ENCODE results near the gene TFB1M.

The TFB1M gene

DNA sequence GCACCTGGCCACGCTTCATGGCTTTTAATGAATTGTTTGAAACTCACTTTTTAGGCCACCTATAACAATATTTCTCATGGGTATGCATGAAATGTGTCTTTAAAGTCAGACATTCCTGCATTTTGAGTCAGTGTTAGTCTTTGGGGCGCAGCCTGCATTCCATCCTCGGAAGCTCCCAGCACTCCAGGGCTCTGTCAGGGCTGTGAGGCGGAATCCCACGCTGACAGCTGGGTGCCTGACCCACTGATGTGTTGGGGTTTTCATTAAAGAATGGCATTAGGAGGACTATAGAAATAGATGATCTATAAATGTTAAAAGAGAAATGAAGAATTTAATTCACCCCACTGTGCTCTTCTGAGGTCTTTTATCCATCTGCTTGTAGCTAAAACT lies 66.7 kb downstream of the TFB1M start:
- peaks cover 11 to 44% (median 19%) of the 10 kb centered on the region in 11 experiments for H3K36me3 ChIP-seq
- H3K4me2 ChIP-seq: no peak overlapping the region

DNA sequence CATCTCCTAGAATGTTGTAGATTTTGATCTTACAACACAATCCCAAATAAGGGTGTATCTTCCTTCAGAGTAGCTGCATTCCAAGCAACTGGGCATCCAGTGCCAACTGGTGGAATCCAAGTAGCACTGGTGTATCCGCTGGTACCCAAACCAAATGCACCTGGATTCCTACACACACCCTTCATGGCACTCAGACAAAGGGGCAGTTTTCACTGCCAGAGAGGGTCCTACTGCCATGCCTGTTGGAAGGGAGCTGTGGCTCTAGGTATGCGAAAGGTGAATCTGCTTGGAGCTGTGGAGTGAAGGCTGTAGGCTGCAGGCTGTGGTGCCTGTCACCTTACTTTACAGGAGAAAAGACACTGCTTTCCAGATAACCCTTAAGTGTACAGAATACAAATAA lies 67.5 kb downstream of the TFB1M start:
- Histone ChIP-seq H3K9me3 (replicated peaks in 1 of 11) (no peaks in the 10 kb centered on the region), H3K27me3 (no peaks in the 10 kb centered on the region), H3K4me1 (no peaks in the 10 kb centered on the region), H3K27ac (no peak overlapping the region), H3K4me2 (no peak overlapping the region), H4K20me1 (no peaks in the 10 kb centered on the region; a peak in 1 of 22 replicates), H3K9ac (no peak overlapping the region), H3K4me3 (no peak overlapping the region), H3K36me3 (peaks cover 4 to 36% (median 13%) of the 10 kb centered on the region in 11 experiments; a peak in 16 of 22 replicates)
- TF ChIP-seq Cebpa-rat (IDR thresholded peaks at IDR 0.05): no peak

More for the DNA sequence above, 66.7 kb downstream of the TFB1M start:
- no peaks in the 10 kb centered on the region for H3K4me1 ChIP-seq
- no peak overlapping the region for H3K27ac ChIP-seq
- no peaks in the 10 kb centered on the region for H3K27me3 ChIP-seq
- no peak overlapping the region for H3K4me3 ChIP-seq
- no peaks in the 10 kb centered on the region; a peak in 1 of 22 replicates for H4K20me1 ChIP-seq
- TF ChIP-seq Cebpa-rat (IDR thresholded peaks at IDR 0.05): no peak
- no peak overlapping the region for H3K9ac ChIP-seq
- no peaks in the 10 kb centered on the region for H3K9me3 ChIP-seq (replicated peaks in 1 of 11)

- H3K4me3 ChIP-seq: no peak overlapping the region
- no peaks in the 10 kb centered on the region for H3K4me1 ChIP-seq
- H3K27me3 ChIP-seq: no peaks in the 10 kb centered on the region
- no peaks in the 10 kb centered on the region; a peak in 1 of 22 replicates for H4K20me1 ChIP-seq
- no peaks in the 10 kb centered on the region for H3K9me3 ChIP-seq (replicated peaks in 1 of 11)
- H3K27ac ChIP-seq: no peak overlapping the region
- H3K4me2 ChIP-seq: no peak overlapping the region
- no peak for TF ChIP-seq Cebpa-rat (IDR thresholded peaks at IDR 0.05)
- H3K36me3 ChIP-seq: peaks cover under 1 to 27% (median 6%) of the 10 kb centered on the region in 11 experiments; a peak in 13 of 22 replicates
- no peak overlapping the region for H3K9ac ChIP-seq
Observed at GRCh38 chr6:155245831-155246230, 68.5 kb downstream of the TFB1M start.

DNA sequence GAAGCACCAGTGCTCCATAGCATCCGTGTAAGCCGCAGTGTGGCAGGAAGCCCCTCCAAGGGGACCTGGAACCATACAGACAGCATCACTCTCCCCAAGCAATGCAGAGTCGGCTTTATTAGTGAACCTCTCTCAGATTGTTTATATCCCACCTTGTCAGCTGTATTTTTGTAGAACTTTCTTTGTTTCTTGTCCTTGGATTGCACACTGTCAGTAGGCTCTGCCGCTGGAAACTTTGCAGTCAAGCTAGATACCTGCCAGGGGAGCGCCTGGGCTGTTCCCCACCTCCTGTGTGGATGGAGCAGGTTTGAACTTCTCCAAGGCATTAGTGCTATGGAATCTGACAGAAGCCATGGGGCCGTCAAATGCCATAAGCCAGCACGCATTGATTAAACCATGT lies 69.1 kb downstream of the TFB1M start:
- Histone ChIP-seq H4K20me1 (no peaks in the 10 kb centered on the region; a peak in 1 of 22 replicates), H3K9me3 (replicated peaks in 1 of 11) (no peaks in the 10 kb centered on the region), H3K4me2 (no peak overlapping the region), H3K9ac (no peak overlapping the region), H3K4me3 (no peak overlapping the region), H3K27me3 (no peaks in the 10 kb centered on the region), H3K4me1 (no peaks in the 10 kb centered on the region), H3K27ac (no peak overlapping the region), H3K36me3 (peaks cover 0 to 20% (median under 1%) of the 10 kb centered on the region in 11 experiments; a peak in 6 of 22 replicates)
- TF ChIP-seq Cebpa-rat (IDR thresholded peaks at IDR 0.05): no peak

DNA sequence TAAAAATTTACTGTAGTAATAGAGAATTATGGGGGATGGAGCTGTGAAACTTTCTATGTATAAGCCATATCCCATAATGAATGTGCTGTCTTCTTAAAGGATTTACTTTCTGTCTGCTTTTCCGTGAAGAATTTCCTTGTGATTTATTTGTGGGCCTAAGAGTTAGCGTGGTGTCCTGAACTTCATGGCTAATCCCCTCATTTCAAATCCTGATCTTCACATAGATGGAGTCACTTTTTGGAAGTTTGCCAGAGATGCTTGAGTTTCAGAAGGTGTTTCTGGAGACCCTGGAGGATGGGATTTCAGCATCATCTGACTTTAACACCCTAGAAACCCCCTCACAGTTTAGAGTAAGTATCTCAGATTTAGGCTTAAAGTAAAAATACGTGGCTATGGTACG lies 69.8 kb downstream of the TFB1M start:
- Histone ChIP-seq H3K4me3 (no peak overlapping the region), H3K4me1 (no peaks in the 10 kb centered on the region), H3K27me3 (no peaks in the 10 kb centered on the region), H3K36me3 (peaks cover 0 to 13% (median 0%) of the 10 kb centered on the region in 11 experiments; a peak in 6 of 22 replicates), H4K20me1 (no peaks in the 10 kb centered on the region; a peak in 1 of 22 replicates), H3K9ac (no peak overlapping the region), H3K4me2 (no peak overlapping the region), H3K27ac (no peak overlapping the region), H3K9me3 (replicated peaks in 1 of 11) (peaks cover 0 to 2% (median 0%) of the 10 kb centered on the region in 11 experiments; a peak in 1 of 22 replicates)
- no peak for TF ChIP-seq Cebpa-rat (IDR thresholded peaks at IDR 0.05)

GRCh38 chr6:155241966-155242365 lies 72.3 kb downstream of the TFB1M start:
- H4K20me1 ChIP-seq: no peaks in the 10 kb centered on the region; a peak in 1 of 22 replicates
- H3K9me3 ChIP-seq (replicated peaks in 1 of 11): peaks cover 16 to 26% (median 17%) of the 10 kb centered on the region in 11 experiments
- no peak overlapping the region for H3K4me3 ChIP-seq
- H3K4me1 ChIP-seq: no peaks in the 10 kb centered on the region
- no peak overlapping the region for H3K4me2 ChIP-seq
- no peak overlapping the region for H3K27ac ChIP-seq
- TF ChIP-seq Cebpa-rat (IDR thresholded peaks at IDR 0.05): no peak
- H3K27me3 ChIP-seq: no peaks in the 10 kb centered on the region
- no peak overlapping the region for H3K9ac ChIP-seq
- peaks cover 0 to 14% (median 0%) of the 10 kb centered on the region in 11 experiments; a peak in 5 of 22 replicates for H3K36me3 ChIP-seq

GRCh38 chr6:155240905-155241600 lies 73.2 kb downstream of the TFB1M start:
- no peaks in the 10 kb centered on the region for H3K27me3 ChIP-seq
- H3K9ac ChIP-seq: no peak overlapping the region
- H3K27ac ChIP-seq: no peak overlapping the region
- no peaks in the 10 kb centered on the region; a peak in 1 of 22 replicates for H4K20me1 ChIP-seq
- TF ChIP-seq Cebpa-rat (IDR thresholded peaks at IDR 0.05): no peak
- H3K9me3 ChIP-seq (replicated peaks in 1 of 11): peaks cover 16 to 29% (median 21%) of the 10 kb centered on the region in 11 experiments
- H3K4me3 ChIP-seq: no peak overlapping the region
- H3K36me3 ChIP-seq: peaks cover 0 to 8% (median 0%) of the 10 kb centered on the region in 11 experiments; a peak in 5 of 22 replicates
- H3K4me1 ChIP-seq: no peaks in the 10 kb centered on the region
- no peak overlapping the region for H3K4me2 ChIP-seq

DNA sequence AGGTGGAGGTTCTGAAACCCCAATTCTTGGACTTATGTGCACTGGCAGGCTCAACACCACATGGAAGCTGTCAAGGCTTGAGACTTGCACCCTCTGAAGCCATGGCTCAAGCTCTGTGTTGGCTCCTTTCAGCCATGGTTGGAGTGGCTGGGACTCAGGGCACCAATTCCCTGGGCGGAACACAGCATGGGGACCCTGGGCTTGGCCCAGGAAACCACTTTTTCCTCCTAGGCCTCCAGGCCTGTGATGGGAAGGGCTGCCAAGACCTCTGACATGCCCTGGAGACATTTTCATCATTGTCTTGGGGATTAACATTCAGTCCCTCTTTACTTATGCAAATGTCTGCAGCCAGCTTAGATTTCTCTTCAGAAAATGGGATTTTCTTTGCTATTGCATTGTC lies 76.7 kb downstream of the TFB1M start:
- Histone ChIP-seq H3K4me1 (no peaks in the 10 kb centered on the region), H3K9me3 (replicated peaks in 1 of 11) (peaks cover 16 to 29% (median 21%) of the 10 kb centered on the region in 11 experiments), H3K27ac (no peak overlapping the region), H3K36me3 (peaks cover 0 to 8% (median 0%) of the 10 kb centered on the region in 11 experiments; a peak in 4 of 22 replicates), H3K27me3 (no peaks in the 10 kb centered on the region), H3K9ac (no peak overlapping the region), H4K20me1 (no peaks in the 10 kb centered on the region), H3K4me3 (no peak overlapping the region), H3K4me2 (no peak overlapping the region)
- TF ChIP-seq Cebpa-rat (IDR thresholded peaks at IDR 0.05): no peak

DNA sequence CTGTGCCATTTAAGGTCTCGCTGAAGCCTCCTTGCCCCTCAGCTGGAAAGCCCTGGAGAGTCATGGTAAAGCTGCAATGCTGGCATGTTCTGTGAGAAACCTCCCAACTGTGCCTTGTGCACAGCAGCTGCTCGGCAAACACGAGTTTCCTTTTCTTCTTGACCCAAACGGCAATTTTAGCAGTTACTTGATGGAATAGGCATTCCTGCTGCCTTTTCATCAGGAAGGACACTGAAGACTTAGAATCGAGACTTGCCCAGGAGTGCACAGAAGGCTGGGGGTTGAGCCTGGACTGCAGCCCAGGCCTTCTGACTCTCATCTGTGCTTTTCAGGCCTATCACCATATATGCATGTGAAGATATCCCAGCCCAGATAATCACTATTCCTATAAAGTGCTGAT lies 79.2 kb downstream of the TFB1M start:
- peaks cover 16 to 29% (median 22%) of the 10 kb centered on the region in 11 experiments for H3K9me3 ChIP-seq (replicated peaks in 1 of 11)
- H3K27me3 ChIP-seq: no peaks in the 10 kb centered on the region
- H3K27ac ChIP-seq: no peak overlapping the region
- H4K20me1 ChIP-seq: no peaks in the 10 kb centered on the region
- H3K4me2 ChIP-seq: no peak overlapping the region
- peaks cover 0 to 8% (median 0%) of the 10 kb centered on the region in 11 experiments; a peak in 4 of 22 replicates for H3K36me3 ChIP-seq
- H3K4me3 ChIP-seq: no peak overlapping the region
- H3K9ac ChIP-seq: no peak overlapping the region
- H3K4me1 ChIP-seq: no peaks in the 10 kb centered on the region
- TF ChIP-seq Cebpa-rat (IDR thresholded peaks at IDR 0.05): no peak

DNA sequence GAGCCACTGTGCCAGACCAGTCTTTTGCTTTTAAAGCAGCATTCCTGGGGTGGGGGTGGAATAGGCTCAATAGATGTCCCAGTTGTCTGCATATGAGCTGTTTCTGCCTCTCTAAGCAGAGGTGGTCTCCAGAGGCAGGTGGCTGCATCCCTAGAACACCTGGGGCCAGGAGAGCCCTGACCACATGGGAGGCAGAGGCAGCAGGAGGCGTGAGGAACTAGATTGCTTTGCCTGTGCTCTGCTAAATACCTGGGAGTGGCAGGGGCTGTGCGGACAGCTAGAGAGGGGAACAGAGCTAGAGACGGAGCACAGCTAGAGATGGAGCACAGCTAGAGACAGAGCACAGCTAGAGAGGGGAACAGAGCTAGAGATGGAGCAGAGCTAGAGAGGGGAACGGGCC lies 79.6 kb downstream of the TFB1M start:
- Histone ChIP-seq H3K27me3 (no peaks in the 10 kb centered on the region), H3K36me3 (peaks cover 0 to 8% (median 0%) of the 10 kb centered on the region in 11 experiments; a peak in 4 of 22 replicates), H3K4me2 (no peak overlapping the region), H3K4me1 (no peaks in the 10 kb centered on the region), H3K9me3 (replicated peaks in 1 of 11) (peaks cover 16 to 29% (median 26%) of the 10 kb centered on the region in 11 experiments), H3K27ac (no peak overlapping the region), H3K4me3 (no peak overlapping the region), H3K9ac (no peak overlapping the region), H4K20me1 (no peaks in the 10 kb centered on the region)
- no peak for TF ChIP-seq Cebpa-rat (IDR thresholded peaks at IDR 0.05)
